ENCODE results near the gene ANKRD28. TPM values are rescaled to one million over a fixed set of nuclear protein-coding genes. Genes with fewer than 3 reads are reported as not detected.
"Not testable (repeated sequence)": the region's sequence is repeated elsewhere in the genome, so short reads cannot be mapped to it uniquely, and the experiment has no call there.

Gene ANKRD28
- total RNA-seq, 3 donors from 2014 or later = 30.8 to 37.2 (median 32.2) TPM

- DNase-seq (no peak), ATAC-seq (no peak)
- Mint-ChIP-seq H3K4me3 (no peak overlapping the region), H3K27me3 (ENCODE audit: low read depth) (no peaks in the 10 kb centered on the region), H3K36me3 (ENCODE audit: insufficient read depth) (peaks cover 8% of the 10 kb centered on the region), H3K4me1 (ENCODE audit: low read depth) (peaks cover 34% of the 10 kb centered on the region), H3K9me3 (no peaks in the 10 kb centered on the region)
These were observed 166.2 kb downstream of the ANKRD28 start for GRCh38 chr3:15631426-15632211.

DNA sequence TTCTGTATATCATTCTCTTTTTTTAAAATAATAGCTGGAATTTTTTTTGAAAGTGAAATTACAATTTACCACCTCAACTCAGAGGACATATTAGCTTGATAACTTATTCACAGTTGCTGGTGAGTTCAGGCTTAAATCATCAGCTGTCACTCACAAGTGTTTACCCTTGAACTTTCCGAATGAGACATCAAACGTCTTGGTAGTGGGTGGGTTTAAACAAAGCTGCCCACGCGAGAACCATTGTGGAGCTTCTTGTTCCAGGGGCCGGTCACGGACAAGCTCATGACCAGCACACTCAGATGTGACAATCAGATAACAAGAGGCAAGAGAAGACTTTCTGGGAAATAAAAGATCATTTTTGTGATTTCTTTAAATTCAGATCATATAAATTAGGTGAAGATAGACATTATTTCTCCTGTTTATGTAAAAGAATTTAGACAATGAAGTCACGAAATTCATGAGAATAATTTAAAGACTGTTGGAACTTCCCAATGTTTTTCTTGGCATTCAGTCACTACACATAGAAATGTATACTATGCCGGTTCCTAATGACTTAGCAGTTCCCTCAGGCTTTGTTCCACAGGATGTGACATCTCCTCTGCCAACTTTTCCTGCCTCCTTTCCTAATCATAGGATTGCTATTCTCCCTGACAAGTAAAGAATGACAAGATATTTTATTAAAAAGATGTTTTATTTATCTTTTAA is 167.0 kb downstream of the ANKRD28 start:
- Mint-ChIP-seq H3K9me3 (no peaks in the 10 kb centered on the region), H3K36me3 (ENCODE audit: insufficient read depth) (peaks cover 6% of the 10 kb centered on the region), H3K4me1 (ENCODE audit: low read depth) (peaks cover 31% of the 10 kb centered on the region), H3K27me3 (ENCODE audit: low read depth) (no peaks in the 10 kb centered on the region), H3K4me3 (peak overlapping the region; percentile 62)
- DNase-seq (no peak), ATAC-seq (peak; percentile 45 to 50)

- ATAC-seq = peak; percentile 92 to 97
- no peaks in the 10 kb centered on the region for H3K27me3 Mint-ChIP-seq (ENCODE audit: low read depth)
- H3K9me3 Mint-ChIP-seq = no peaks in the 10 kb centered on the region
- H3K4me3 Mint-ChIP-seq = peak overlapping the region; percentile 62
- peak; percentile 47 for DNase-seq
- H3K36me3 Mint-ChIP-seq (ENCODE audit: insufficient read depth) = peaks cover 6% of the 10 kb centered on the region
- H3K4me1 Mint-ChIP-seq (ENCODE audit: low read depth) = peaks cover 32% of the 10 kb centered on the region
These were observed 167.8 kb downstream of the ANKRD28 start for GRCh38 chr3:15629860-15630597.

- Mint-ChIP-seq H3K27me3 (ENCODE audit: low read depth) (no peaks in the 10 kb centered on the region), H3K4me1 (ENCODE audit: low read depth) (peaks cover 43% of the 10 kb centered on the region), H3K4me3 (no peak overlapping the region), H3K36me3 (ENCODE audit: insufficient read depth) (peaks cover 6% of the 10 kb centered on the region), H3K9me3 (no peaks in the 10 kb centered on the region)
- no peak for ATAC-seq
- no peak for DNase-seq
These were observed 168.8 kb downstream of the ANKRD28 start for GRCh38 chr3:15628967-15629366.

- Mint-ChIP-seq H3K9me3 (peaks cover 37% of the 10 kb centered on the region), H3K4me1 (ENCODE audit: low read depth) (peaks cover 31% of the 10 kb centered on the region), H3K36me3 (ENCODE audit: insufficient read depth) (peaks cover 34% of the 10 kb centered on the region), H3K27me3 (ENCODE audit: low read depth) (no peaks in the 10 kb centered on the region), H3K4me3 (peak overlapping the region; percentile 69)
- DNase-seq (no peak), ATAC-seq (peak; percentile 70 to 78)
These were observed 174.0 kb downstream of the ANKRD28 start for GRCh38 chr3:15623535-15624440.

DNA sequence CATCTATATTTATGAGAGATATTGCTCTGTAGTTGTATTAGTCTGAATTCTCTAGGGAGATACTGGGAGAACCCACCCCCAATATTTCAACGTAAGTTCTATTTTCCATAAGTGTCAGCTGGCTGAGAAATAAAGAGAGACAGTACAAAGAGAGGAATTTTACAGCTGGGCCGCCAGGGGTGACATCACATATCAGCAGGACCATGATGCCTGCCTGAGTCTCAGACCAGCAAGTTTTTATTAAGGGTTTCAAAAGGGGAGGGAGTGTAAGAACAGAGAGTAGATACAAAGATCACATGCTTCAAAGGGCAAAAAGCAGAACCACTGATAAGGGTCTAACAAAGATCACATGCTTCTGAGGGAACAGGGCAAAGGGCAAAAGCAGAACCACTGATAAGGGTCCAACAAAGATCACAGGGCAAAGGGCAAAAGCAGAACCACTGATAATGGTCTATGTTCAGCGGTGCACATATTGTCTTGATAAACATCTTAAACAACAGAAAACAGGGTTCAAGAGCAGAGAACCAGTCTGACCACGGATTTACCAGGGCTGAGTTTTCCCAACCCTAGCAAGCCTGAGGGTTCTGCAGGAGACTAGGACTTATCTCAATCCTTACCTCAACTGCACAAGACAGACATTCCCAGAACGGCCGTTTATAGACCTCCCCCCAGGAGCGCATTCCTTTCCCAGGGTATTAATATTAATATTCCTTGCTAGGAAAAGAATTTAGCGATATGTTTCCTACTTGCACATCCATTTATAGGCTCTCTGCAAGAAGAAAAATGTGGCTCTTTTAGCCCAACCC is 177.9 kb downstream of the ANKRD28 start:
- H3K4me3 Mint-ChIP-seq; ATAC-seq; DNase-seq; H3K27me3 Mint-ChIP-seq (ENCODE audit: low read depth): not testable (repeated sequence)
- Mint-ChIP-seq H3K4me1 (ENCODE audit: low read depth) (peaks cover 23% of the 10 kb centered on the region), H3K9me3 (peaks cover 37% of the 10 kb centered on the region), H3K36me3 (ENCODE audit: insufficient read depth) (peaks cover 36% of the 10 kb centered on the region)

Other genes with a start within 250 kb of the ANKRD28 start
- gene HACL1, start 196.4 kb downstream of the ANKRD28 start, total RNA-seq = 10 to 100 TPM; 23.1 to 34.5 (median 29.6) TPM
- 1 to 10 TPM; 3.0 to 3.3 (median 3.0) TPM for gene BTD, start 196.2 kb downstream of the ANKRD28 start, total RNA-seq

All from activated T-cell treated with anti-CD3 and anti-CD28 coated beads, Interleukin-2, amount 50 U/mL, for 4 hours (primary cell).